GM18858 (cell line): ENCODE results near the gene MCIDAS.

Experiments
- ATAC-seq: cut with Tn5 transposase; IDR thresholded peaks from one replicate; pipeline ENCODE4 v1.9.1; 2021; ENCODE audit not compliant: unreplicated experiment

MCIDAS gene

DNA sequence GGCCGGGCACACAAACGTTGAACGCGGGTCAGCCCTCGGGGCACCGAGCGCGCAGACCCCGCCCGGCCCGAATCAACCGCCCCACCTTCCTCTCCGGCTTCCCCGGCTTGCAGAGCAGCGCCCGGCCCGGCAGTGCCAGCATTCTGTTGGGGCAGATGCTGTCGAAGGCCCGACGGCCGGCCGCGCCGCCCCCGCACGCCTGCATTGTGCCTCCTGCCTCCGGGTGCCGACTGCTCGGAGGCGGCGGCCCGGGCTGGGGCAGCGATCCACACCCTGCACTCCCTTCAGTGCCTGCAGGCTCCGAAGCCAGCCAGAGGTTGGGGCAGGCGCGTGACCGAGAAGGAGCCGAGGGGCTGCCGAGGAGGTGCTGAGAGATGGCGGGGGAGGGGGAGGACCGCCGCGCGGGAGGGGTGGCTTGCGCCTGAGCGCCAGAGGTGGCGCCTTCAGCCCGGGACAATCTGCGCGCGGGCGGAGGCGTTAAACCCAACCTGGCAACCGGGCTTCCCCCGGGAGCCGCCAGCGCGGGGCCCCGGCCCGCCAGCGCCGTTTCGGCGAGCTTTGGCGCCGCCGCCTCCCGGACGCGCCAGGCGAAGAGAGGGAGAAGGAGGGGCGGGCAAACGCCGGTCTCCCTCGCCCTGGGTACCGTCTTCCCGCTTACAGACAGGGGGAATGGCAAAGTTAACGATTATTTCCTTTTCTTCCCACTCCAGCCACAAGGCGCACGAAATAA is at the start of gene MCIDAS:
Gene MCIDAS, minus strand, starts transcription at position 382 of the 730 bp plus-strand sequence. Its CDS starts 177 bp downstream, at position 205.
- ATAC-seq: no peak

DNA sequence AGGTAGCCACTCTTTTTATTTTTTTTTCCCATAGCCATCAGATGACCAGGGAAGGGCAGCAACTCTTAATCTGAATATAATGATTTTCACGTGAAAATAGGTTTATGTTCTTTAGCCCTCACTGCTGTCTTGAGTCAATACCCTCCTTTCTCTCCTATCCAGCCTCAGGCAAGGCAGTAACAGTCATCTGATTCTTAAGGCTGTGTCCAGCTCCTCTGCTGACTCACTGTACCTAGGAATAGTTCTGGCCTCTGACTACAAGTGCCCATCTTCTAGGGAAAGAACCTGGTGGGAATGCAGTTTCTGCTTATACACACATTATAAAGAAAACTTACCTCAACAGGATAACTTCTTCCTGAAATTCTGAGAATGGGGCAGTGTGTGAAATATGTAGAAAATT is 49.7 kb upstream of the MCIDAS start:
- no peak for ATAC-seq

DNA sequence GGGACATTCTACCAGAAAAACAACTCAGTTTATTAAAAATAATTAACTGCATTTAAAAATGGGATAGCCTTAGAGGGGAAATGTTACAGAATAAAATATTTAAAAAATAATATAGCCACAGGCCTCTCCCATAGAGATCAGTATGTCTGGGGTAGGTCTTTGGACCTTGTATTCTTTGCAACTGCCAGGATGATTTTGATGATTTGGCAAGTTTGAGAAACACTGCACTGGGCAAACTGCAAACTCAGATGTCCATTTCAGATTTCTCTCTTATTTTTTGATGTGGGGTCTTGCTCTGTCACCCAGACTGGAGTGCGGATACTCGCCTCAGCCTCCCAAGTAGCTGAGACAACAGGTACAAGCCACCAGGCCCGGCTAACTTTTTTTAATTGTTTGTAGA is 31.2 kb upstream of the MCIDAS start:
- no peak for ATAC-seq

DNA sequence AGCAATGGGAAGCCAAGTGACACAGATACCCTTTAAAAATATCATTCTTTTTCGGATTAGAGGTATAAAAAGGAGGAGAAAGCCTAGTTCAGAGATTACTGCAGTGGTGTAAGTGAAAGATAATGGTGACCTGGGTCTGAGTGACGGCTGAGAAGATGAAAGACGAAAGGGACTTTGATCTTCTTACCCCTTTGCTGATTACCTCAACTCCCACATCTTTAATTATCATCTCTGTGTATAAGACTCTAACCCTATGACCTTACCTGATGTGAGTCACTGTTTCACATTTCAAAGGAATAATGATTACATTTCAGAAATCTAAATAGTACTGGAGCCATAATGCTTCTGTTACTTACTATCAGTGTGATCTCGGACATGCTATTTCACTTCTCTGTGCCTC is 27.7 kb upstream of the MCIDAS start:
- no peak for ATAC-seq

DNA sequence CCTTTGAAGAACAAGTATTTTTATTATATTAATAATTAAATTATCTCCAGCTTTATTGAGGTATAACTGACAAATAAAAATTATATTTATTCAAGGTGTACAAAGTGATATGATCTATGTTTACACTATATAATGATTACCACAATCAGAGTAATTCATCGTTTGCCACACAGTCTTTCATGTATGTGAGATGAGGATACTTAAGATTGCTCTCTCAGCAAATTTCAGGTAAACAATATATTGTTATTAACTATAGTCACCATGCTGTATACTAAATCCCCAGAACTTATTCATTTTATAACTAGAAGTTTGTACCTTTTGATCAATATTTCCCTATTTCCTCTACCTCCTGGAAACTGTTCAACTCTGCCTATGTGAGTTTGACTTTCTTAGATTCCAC is 22.9 kb upstream of the MCIDAS start:
- no peak for ATAC-seq

DNA sequence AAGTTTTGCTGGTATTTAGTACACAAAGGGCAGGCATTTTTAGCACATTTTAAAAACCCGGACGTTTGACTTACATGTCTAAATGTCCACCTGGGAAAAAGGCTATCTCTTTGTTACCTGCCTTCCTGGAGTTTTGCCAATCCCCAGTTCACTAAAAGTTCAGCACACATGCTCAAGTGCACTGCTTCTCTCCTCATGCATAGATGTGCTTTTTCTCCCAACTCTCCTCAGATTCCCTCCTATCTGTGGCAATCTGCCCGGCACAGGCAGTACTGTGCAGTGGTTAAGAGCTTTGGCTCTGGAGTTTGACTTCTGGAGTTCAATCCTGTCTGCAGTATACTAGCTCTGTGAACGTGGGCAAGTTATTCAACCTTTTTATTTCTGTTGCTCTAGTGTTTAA is 14.6 kb upstream of the MCIDAS start:
- ATAC-seq: no peak

DNA sequence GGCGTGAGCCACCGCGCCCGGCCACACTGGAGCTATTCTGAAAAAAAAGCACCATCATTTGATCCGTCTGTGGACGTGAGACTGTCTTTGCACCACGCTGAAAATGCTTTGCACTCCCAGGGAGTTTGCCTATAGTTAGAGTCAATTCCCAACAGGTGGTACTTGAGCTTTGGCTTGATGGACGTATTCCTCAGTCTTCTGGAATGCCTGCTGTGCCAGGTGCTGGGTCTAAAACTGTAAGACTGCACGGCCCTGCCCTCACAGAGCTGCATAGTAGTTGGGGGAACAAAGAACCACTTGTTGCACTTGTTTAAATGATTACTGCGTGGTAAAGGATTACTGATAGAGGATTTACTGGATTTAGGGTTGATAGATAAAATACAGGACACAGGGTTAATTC is 9.7 kb upstream of the MCIDAS start:
- ATAC-seq: no peak

DNA sequence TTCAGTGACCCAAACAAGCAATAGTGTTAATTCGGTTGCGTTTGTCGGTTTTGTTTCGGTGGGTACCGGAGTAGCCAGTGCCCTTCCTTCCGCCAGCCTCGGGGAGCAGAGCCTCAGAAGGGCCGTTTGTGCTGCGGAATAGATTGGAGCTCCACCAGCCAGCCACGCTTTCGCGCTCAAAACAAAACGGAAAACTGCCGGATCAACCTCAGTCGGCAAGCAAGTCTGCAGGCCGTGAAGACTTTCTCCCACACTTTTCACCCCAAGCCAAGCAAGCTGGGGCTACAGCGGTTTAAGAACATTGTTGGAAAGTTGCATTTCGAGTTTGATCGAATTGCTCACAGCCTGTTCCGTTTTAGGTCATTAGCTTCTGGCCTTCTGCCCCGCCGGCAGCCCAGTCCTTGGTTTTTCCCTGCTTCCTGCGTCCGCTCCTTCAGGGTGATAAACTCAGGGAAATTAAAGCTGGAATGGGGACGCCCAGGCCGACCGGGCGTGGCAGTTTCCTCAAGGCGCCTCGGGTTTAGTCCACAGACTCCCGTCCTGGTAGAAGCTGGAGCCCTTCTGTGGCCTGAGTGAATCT is 7.1 kb upstream of the MCIDAS start:
- ATAC-seq: no peak

DNA sequence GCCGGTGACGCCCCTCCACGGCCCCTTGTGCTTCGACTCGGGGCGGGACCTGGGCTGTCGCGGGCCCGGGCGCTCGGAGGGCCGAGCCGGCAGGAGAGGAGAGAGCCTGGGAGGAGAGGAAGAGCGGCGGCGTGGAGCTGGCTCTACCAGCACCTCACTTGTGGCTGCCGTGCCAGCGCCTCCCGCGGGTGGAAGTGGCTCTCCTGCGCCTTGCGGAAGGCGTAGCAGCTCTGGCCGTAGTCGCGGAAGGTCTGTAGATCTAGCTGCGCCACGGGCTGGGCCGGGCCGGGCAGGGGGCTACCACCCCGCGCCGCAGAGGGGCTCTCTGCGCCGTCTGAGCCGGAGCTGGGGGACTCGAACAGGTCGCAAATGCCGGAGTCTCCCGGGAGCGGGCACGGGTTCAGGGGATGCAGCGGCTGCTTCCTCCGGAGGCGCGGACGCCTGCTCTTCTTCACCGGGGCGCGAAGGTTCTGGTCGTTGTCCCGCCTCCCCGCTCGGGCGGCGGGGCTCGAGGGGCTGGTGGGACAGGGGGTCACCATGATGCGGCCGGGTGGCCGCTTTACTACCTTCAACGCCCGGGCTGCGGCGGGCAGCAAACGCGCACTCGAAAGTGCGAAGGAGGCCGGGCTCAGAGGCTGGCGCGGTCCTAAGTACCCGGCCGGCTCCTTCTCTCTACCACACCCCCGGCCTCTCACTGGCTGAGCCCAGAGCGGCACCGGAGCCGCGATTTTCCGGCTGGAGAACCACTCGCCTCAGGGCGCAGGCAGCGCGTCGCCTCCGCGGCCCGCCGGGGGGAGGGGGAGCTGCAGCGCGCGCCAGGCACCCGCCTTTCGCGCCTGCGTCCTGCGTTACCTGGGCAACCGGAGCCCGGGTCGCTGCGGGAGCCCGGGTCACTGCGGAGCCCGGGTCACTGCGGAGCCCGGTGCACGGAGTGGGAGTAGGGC is 6.1 kb upstream of the MCIDAS start, which contains the start of gene CCNO:
Gene CCNO, minus strand, starts transcription at position 624 of the 944 bp plus-strand sequence. Its CDS starts 85 bp downstream, at position 539.
- no peak for ATAC-seq

DNA sequence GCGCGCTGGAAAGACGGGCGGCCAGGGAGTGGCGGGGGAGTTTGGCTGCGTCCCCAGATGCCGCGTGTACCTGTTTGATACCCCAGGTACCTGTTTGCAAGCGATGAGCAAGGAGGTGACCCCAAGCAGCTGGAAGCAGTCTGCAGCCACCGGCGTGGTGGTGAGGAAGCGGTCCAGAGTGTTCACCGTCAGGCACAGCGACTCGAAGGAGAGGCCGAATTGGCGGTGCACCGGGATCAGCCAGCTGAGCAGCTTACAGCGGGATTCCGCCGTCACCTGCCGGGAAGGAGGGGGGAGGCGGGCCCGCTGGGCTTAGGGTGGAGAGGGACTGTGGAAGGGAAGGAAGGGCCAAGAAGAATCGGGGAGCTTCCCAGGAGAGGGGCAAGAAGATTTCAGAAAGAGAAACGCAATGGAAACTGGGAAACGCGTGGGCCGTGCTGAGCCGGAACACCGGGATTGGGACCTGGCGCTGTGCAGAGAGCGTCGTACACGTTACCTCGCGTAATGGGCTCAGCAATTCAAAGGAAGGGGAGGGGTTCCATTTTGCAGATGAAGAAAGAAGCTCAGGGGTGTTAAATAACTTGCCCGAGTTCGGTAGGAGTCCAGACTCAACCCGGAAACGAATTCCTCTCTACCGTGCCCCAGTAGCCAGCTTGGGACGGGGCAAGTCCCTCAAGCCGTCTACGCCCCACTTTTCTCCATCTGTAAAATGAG is 5.3 kb upstream of the MCIDAS start:
- no peak for ATAC-seq

DNA sequence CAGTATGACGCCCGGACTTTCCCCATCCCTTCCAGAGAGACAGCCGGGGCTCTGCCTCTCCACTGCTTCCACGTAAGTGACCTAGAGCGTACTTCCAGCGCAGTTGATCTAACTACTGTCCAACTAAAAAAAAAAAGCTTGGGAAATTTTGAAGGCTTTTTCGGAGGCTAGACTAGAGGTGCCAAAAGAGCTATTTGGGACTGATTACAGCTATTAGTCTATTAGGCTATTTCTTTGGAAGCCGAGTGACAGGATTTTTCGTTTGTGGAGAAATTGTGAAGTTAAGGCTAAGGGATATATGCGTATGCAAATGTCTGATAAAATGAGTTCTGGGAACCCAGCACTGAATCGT is 4.8 kb upstream of the MCIDAS start:
- ATAC-seq: no peak

DNA sequence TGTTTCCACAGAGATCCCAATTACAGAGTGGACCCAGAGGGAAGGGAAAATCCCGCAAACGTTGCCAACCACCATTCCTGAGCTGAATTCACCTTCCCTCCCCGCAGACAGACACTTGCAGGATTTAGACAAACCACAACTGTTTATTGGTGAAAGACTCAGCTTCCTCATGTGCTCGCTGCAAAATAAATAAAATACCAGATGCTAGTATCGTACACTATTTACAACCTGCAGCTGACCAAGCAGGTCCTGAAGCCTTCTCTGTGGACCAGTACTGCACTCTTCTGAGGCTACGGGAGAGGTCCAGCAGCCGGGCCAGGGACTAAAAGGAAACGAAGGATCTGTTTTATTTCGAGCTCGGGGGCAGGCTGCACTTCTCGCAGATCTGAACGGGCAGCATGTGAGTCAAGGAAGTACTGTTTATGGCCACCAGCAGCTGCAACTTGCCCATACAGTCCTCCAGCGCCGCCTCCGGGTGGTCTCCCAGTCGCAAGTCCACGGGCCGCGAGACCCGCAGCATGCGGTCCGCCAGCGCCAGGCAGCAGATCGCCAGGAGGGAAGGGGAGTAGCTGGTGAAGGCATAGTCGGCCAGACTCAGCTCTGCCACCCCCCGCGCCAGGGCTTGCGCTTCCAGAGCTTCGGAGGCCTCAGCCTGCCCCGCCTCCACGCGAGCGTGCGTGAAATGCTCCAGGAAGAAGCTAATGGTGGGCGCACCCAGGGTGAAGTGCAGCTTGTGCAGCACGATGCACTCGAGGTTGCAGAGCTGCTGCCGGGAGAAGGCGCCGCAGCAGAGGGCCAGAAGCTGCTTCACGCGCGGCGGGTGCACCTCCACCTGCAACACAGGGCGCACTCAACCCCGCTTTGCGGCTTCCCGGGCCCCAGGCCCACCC is 4.2 kb upstream of the MCIDAS start:
- ATAC-seq: no peak

DNA sequence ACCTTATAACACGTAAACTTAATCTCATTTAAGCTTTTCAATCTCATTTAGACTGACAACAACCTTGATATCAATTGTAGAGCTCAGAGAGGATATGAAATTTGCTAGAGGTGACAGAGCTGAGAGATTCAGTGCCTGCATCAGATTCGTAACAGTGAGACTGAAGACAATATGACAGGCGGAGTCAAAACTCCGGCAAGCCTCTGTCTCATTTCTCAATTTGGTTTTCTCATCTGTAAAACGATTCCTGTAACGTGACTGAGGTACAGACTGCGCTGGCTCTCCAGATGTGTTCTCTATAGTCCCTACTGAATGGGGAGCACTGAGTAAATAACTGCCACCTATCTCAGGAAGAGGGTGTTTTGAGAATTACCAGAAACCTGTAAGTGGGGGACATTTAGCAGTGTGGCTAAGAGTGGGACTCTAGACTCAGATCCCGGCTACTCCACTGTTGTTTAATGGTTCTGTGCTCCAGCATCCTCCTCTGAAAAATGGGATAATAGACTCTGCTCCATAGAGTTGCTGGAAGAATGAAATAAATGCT is 3.0 kb upstream of the MCIDAS start:
- no peak for ATAC-seq

DNA sequence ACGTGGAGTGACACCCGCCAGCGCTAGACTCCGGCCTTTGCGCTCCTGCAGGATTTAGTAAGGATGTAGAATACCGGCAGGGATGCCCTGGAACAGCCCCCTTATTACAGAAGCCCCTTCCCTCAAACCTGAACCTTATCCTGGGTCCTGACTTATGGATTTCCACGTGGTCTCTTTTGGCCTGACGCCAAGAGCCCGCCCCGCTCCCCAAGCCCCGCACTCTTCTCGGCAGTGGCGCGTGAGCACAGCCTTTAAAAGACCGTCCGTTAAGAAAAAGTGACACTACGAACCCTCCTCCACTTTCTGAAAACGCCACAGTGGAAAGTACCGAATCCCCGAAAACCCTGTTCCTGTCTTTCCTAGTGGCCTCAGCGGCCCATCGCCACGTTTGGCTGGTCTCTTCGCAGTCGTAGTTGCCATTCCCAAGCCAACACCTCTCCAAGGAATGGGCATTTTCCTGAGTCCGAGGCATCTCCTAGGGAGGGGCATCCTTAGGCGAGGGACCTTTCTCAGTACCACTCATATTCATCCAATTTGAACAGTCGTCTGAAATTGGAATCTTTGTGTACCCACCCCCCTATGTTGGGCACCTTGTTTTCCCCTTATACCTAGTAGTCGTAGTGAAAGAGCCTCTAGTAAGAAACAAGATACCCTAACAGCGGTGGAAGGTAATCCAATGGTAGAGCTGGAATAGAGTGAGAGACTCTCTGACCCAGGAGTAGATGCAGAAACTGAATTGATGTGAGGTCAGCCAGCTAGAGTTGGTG is 732 bp upstream of the MCIDAS start:
- ATAC-seq: no peak

DNA sequence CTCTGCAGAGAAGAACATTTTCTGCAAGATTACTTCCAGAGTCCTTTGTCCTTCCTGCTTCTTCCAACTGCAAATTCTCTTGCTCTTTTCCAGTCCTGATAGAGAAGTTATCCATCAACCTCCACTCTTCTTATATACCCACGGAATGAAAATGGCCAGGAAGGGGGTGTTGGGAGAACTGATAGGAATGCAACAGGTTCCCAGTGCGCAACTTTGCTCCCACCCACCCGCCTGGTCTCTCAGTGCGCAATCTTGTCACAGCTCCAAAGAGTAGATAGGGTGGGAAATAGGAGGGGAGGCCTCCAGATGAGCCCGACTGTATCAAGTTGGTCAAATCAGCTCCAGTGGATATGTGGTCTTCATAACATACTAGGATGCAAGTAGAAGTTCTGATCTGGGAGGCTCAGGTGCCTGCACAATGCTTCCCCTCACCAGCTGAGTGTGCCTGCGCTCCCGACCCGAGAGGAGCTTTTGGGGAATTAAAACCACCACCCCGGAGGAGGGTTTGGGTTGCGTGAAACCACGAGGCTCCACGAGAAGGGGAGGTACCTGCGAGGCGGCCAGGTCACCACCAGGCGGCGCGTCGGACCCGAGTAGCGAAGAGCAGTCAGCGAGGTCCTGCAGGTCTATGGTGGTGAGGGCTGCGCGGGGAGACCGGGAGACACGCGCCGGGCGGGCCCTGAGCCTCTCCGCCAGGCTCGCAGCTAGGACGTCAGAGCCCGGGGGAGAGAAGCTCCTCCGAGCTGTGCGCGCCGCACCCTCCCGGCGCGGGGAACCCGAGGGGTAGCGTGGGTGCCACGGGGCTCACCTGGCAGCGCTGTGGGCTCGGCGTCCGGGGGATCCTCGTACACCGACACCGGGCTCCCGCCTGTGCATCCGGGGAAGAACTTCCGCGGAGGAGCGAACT is 835 bp downstream of the MCIDAS start:
- ATAC-seq: no peak

DNA sequence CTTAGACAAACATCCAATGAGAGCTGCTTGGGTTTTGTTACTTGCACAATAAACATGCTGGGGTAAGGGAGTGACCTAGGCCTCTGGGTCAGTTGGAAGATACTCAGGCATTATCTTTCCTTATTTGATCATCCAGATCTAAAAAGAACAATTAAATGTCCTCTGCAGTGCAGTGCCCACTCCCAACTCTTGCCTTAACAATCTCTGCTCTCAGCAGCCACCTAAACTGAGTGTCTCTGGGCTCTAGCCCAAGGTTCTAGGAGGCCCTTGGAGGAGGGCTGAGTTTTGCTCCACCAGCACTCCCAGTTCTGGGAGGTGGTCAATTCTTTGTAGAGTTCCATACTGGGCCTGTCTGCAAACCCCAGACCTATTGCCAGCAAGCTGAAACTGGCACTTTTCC is 1.8 kb downstream of the MCIDAS start:
- ATAC-seq: no peak

DNA sequence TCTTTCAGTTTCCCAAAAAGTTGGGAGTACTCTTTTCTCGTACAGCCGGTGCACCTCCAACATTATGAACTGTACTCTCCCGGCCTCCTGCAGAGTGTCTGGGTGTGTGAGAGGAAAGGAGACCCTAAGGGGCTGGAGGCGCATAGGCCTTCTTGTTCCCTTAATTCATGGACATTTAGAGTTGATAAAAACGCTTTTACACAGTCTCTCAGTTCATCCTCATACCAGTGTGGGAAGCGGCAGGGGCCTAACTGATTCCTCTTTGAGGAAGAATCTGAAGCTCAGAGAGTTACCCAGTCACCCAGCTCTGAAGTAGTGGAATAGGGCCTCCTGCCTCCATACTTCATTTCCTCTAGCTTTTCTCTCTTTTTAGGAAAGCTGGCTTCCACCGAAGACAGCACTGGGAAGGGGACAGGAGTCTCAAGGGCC is 3.3 kb downstream of the MCIDAS start:
- no peak for ATAC-seq
